RWPE2 (cell line): ENCODE data around the gene BANF1.

Experiments
- ATAC-seq: fragments of 200-7000 bp; cut with Tn5 transposase; 3 replicates; pipeline ENCODE4 v1.9.1; 2021; ENCODE audit warnings: low read depth
- DNase-seq: peaks from one replicate; pipeline ENCODE4 v3.0.0-alpha.2; 2020; ENCODE audit warnings: low spot score
- H3K27ac ChIP-seq: fragments of 450-650 bp; 2 replicates; pipeline ENCODE4 v1.5.1; 2017; ENCODE audit warnings: mild to moderate bottlenecking; ENCODE audit not compliant: poor library complexity, severe bottlenecking
- H3K27me3 ChIP-seq: fragments of 250-450 bp; sonication (Bioruptor Pico); 2 replicates; pipeline ENCODE4 v1.5.1; 2021; ENCODE audit warnings: mild to moderate bottlenecking, moderate library complexity; ENCODE audit not compliant: insufficient read depth, poor library complexity, severe bottlenecking
- H3K36me3 ChIP-seq: fragments of 250-450 bp; sonication (Bioruptor Pico); 2 replicates; pipeline ENCODE4 v1.5.1; 2020; ENCODE audit warnings: low read depth, mild to moderate bottlenecking, moderate library complexity
- H3K4me1 ChIP-seq: fragments of 250-450 bp; sonication (Bioruptor Pico); 2 replicates; pipeline ENCODE4 v1.5.1; 2021; ENCODE audit warnings: mild to moderate bottlenecking, moderate library complexity; ENCODE audit not compliant: insufficient read depth, poor library complexity, severe bottlenecking
- H3K4me3 ChIP-seq: fragments of 250-450 bp; sonication (Bioruptor Pico); 2 replicates; pipeline ENCODE4 v1.5.1; 2021; ENCODE audit warnings: mild to moderate bottlenecking, moderate library complexity; ENCODE audit not compliant: severe bottlenecking
- H3K9me3 ChIP-seq: fragments of 250-450 bp; sonication (Bioruptor Pico); 2 replicates; pipeline ENCODE4 v1.5.1; 2021; ENCODE audit warnings: mild to moderate bottlenecking, moderate library complexity; ENCODE audit not compliant: severe bottlenecking
- TF ChIP-seq, protein P1 (sequence below): fragments of 450-650 bp; IDR thresholded peaks from one replicate; pipeline ENCODE4 v1.5.1; 2017; ENCODE audit warnings: mild to moderate bottlenecking, moderate library complexity; ENCODE audit not compliant: poor library complexity, severe bottlenecking

The BANF1 gene, protein sequence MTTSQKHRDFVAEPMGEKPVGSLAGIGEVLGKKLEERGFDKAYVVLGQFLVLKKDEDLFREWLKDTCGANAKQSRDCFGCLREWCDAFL

DNA sequence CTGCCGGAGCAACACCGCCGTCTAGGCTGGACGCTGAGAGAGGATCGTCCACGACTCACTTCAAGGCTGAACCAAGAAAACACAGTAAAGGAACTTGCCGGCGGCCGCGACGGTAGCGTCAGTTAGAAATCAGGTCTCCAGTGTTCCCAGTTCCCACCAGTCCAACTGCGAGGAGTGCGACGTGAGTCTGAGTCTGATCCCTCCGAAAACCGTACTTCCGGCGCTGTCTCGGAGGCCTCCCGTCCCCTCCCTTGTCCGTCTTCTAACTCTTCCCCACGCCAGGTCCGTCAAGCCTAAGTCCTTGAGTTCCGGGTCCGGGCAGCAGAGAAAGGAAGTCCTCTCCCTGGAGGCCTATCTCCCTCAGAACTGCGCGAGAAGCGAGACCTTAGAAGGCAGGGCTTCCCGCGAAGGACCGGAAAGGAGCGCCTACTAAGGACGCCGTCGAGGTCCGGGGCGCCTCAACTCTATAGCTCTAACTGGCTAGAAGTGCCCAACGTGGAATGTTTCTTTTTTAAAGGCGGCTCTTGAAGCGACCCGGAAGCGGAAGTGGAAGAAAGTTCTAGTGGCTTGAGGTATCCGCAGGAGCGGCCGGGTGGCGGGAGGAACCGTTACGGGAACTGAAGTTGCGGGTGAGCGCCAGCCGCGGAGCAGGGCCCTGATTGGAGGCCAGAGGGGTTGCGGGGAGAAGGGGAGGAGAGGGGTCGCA lies at the start of gene BANF1, which contains the start of gene EIF1AD:
Gene BANF1, plus strand, starts transcription at position 562 of the 706 bp plus-strand sequence. CDS start 748 bp downstream, outside the sequence.
Gene EIF1AD, minus strand, starts transcription at position 216 of the 706 bp plus-strand sequence. CDS start 1,768 bp downstream, outside the sequence.
- Histone ChIP-seq H3K4me3 (peak within 1 kb of the TSS; percentile 69), H3K27me3 (no peaks in the 10 kb centered on the region), H3K27ac (peak within 1 kb of the TSS; percentile 80), H3K9me3 (no peaks in the 10 kb centered on the region), H3K4me1 (peaks cover 6% of the 10 kb centered on the region), H3K36me3 (peaks cover 60% of the 10 kb centered on the region)
- DNase-seq (peak; percentile 94), ATAC-seq (peak; percentile 89)
- TF ChIP-seq, protein P1, sequence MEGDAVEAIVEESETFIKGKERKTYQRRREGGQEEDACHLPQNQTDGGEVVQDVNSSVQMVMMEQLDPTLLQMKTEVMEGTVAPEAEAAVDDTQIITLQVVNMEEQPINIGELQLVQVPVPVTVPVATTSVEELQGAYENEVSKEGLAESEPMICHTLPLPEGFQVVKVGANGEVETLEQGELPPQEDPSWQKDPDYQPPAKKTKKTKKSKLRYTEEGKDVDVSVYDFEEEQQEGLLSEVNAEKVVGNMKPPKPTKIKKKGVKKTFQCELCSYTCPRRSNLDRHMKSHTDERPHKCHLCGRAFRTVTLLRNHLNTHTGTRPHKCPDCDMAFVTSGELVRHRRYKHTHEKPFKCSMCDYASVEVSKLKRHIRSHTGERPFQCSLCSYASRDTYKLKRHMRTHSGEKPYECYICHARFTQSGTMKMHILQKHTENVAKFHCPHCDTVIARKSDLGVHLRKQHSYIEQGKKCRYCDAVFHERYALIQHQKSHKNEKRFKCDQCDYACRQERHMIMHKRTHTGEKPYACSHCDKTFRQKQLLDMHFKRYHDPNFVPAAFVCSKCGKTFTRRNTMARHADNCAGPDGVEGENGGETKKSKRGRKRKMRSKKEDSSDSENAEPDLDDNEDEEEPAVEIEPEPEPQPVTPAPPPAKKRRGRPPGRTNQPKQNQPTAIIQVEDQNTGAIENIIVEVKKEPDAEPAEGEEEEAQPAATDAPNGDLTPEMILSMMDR = no peak

DNA sequence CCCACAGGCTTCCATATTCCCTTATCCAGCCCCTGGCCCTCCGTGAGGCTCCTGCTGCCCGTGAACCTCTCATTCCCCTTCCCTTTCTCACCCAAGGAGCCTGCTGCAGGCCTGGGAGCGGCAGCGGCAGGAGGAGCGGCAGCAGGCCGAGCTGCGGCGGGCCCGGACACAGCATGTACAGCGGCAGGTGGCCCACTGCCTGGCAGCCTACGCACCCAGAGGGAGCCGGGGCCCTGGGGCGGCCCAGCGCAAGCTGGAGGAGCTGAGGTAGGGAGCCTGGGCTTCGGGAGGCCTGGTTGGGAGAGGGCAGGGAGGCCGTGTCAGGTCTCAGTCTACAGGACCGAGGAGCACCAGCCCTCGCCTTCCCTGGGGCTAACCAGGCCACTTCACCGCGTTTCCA lies 48.8 kb upstream of the BANF1 start:
- ATAC-seq (no peak), DNase-seq (no peak)
- no peak overlapping the region for H3K27ac ChIP-seq
- no peaks in the 10 kb centered on the region for H3K36me3 ChIP-seq
- H3K9me3 ChIP-seq = no peaks in the 10 kb centered on the region
- H3K4me3 ChIP-seq = no peak overlapping the region
- TF ChIP-seq, protein P1 = no peak
- no peaks in the 10 kb centered on the region for H3K4me1 ChIP-seq
- H3K27me3 ChIP-seq = no peaks in the 10 kb centered on the region

DNA sequence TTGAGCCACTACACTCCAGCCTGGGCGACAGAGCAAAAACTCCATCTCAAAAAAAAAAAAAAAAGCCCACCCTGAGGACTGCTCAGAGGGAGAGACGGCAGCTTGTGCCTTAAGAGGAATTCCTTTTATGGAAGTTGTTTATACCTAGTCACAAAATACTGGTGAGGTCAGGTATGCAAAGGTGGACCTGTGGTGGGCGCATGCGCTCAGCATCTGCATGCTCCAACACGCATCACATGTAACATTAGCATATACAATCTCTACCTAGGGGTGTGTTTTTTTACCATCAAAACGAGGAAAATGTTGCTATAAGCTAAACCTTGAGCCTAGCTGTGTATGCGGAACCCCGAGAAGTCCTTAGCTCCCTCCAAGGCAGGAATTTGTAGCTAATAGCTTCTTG lies 47.5 kb upstream of the BANF1 start:
- Histone ChIP-seq H3K27ac (no peak overlapping the region), H3K9me3 (no peaks in the 10 kb centered on the region), H3K27me3 (no peaks in the 10 kb centered on the region), H3K4me3 (no peak overlapping the region), H3K4me1 (no peaks in the 10 kb centered on the region), H3K36me3 (no peaks in the 10 kb centered on the region)
- ATAC-seq (peak; percentile 49; the same call in 2 of the 3 replicates), DNase-seq (no peak)
- TF ChIP-seq, protein P1 = no peak

DNA sequence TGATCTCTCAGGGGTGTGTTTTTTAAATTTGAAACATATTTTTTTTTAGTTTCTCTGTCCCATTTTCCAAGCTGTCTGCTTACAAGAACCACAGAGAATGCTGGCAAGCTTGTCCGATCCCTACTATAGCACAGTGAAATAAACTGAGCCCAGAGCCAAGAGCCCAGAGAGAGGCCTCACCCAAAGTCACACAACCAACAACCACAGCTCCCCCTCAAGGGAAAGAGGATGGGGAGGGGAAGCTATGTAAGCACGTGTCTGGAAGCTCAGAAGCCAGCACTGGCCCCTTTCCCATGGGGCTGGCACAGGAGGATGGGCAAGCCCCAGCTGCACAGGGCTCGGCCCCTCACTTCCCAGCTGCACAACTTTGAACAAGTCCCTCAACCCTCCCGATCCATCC lies 44.0 kb upstream of the BANF1 start:
- no peaks in the 10 kb centered on the region for H3K36me3 ChIP-seq
- TF ChIP-seq, protein P1 = no peak
- H3K27ac ChIP-seq = no peak overlapping the region
- peaks cover 6% of the 10 kb centered on the region for H3K4me1 ChIP-seq
- no peaks in the 10 kb centered on the region for H3K27me3 ChIP-seq
- DNase-seq = no peak
- no peak for ATAC-seq
- no peaks in the 10 kb centered on the region for H3K9me3 ChIP-seq
- H3K4me3 ChIP-seq = no peak overlapping the region
